ENCODE measurements around the gene AIG1. TPM values are rescaled to one million over a fixed set of nuclear protein-coding genes. Genes with fewer than 3 reads are reported as not detected.

Gene AIG1
- polyA plus RNA-seq, 1 donor from 2014 or later: 23.2 TPM

GRCh38 chr6:143199291-143199690 is 138.6 kb downstream of the AIG1 start:
- Histone ChIP-seq H3K27ac (ENCODE audit: low read length) (no peak overlapping the region), H3K4me3 (ENCODE audit: low read length) (no peak overlapping the region), H3F3A (ENCODE audit: insufficient read depth, low read length, poor library complexity, severe bottlenecking) (no peaks in the 10 kb centered on the region), H3K27me3 (ENCODE audit: insufficient read depth, low read depth, low read length) (no peaks in the 10 kb centered on the region), H3K9ac (ENCODE audit: low read length) (no peak overlapping the region), H3K79me2 (replicated peaks; ENCODE audit: insufficient read depth, low read length) (no peaks in the 10 kb centered on the region), H3K4me2 (ENCODE audit: low read length) (no peak overlapping the region), H3K9me2 (ENCODE audit: insufficient read depth, low read length) (no peaks in the 10 kb centered on the region), H2AFZ (ENCODE audit: low read depth, low read length) (no peak overlapping the region), H3K36me3 (ENCODE audit: insufficient read depth, low read length) (no peaks in the 10 kb centered on the region), H4K20me1 (ENCODE audit: insufficient read depth) (no peaks in the 10 kb centered on the region), H3K9me3 (ENCODE audit: low read length) (no peaks in the 10 kb centered on the region)
- no peak for TF ChIP-seq POLR2AphosphoS5 (IDR thresholded peaks at IDR 0.05)
- TF ChIP-seq REST (IDR thresholded peaks at IDR 0.05; ENCODE audit: borderline replicate concordance): no peak
- no peak for TF ChIP-seq EZH2 (IDR thresholded peaks at IDR 0.05; ENCODE audit: borderline replicate concordance, insufficient read depth, low read length, poor library complexity, severe bottlenecking)
- TF ChIP-seq MXI1 (conservative IDR thresholded peaks at IDR 0.05; ENCODE audit: poor library complexity, severe bottlenecking): no peak
- no peak for TF ChIP-seq TAF1 (IDR thresholded peaks at IDR 0.05; ENCODE audit: low read depth)
- no peak for TF ChIP-seq RAD21 (conservative IDR thresholded peaks at IDR 0.05)
- no peak for TF ChIP-seq SMC3 (conservative IDR thresholded peaks at IDR 0.05; ENCODE audit: poor library complexity)
- TF ChIP-seq EP300 (conservative IDR thresholded peaks at IDR 0.05; ENCODE audit: poor library complexity, severe bottlenecking): no peak

- H3K4me3 ChIP-seq (ENCODE audit: low read length): no peak overlapping the region
- no peaks in the 10 kb centered on the region for H3F3A ChIP-seq (ENCODE audit: insufficient read depth, low read length, poor library complexity, severe bottlenecking)
- H3K9me3 ChIP-seq (ENCODE audit: low read length): no peaks in the 10 kb centered on the region
- no peaks in the 10 kb centered on the region for H3K79me2 ChIP-seq (replicated peaks; ENCODE audit: insufficient read depth, low read length)
- H3K9ac ChIP-seq (ENCODE audit: low read length): no peak overlapping the region
- no peaks in the 10 kb centered on the region for H3K9me2 ChIP-seq (ENCODE audit: insufficient read depth, low read length)
- H3K27ac ChIP-seq (ENCODE audit: low read length): no peak overlapping the region
- TF ChIP-seq SMC3 (conservative IDR thresholded peaks at IDR 0.05; ENCODE audit: poor library complexity): no peak
- no peak for TF ChIP-seq EP300 (conservative IDR thresholded peaks at IDR 0.05; ENCODE audit: poor library complexity, severe bottlenecking)
- TF ChIP-seq MXI1 (conservative IDR thresholded peaks at IDR 0.05; ENCODE audit: poor library complexity, severe bottlenecking): no peak
- TF ChIP-seq POLR2AphosphoS5 (IDR thresholded peaks at IDR 0.05): no peak
- TF ChIP-seq EZH2 (IDR thresholded peaks at IDR 0.05; ENCODE audit: borderline replicate concordance, insufficient read depth, low read length, poor library complexity, severe bottlenecking): no peak
- no peak for TF ChIP-seq RAD21 (conservative IDR thresholded peaks at IDR 0.05)
- no peak for TF ChIP-seq CTCF (IDR thresholded peaks at IDR 0.05; ENCODE audit: poor library complexity, severe bottlenecking)
- TF ChIP-seq REST (IDR thresholded peaks at IDR 0.05; ENCODE audit: borderline replicate concordance): no peak
- no peak for TF ChIP-seq TAF1 (IDR thresholded peaks at IDR 0.05; ENCODE audit: low read depth)
- no peak overlapping the region for H2AFZ ChIP-seq (ENCODE audit: low read depth, low read length)
- no peaks in the 10 kb centered on the region for H4K20me1 ChIP-seq (ENCODE audit: insufficient read depth)
- H3K36me3 ChIP-seq (ENCODE audit: insufficient read depth, low read length): no peaks in the 10 kb centered on the region
- no peak overlapping the region for H3K4me2 ChIP-seq (ENCODE audit: low read length)
- H3K27me3 ChIP-seq (ENCODE audit: insufficient read depth, low read depth, low read length): no peaks in the 10 kb centered on the region
These were observed 139.6 kb downstream of the AIG1 start for GRCh38 chr6:143200167-143200770.
